Esophagus muscularis mucosa (tissue), 4 donors: Measurements from ENCODE around the gene MZT2B. TPM values are rescaled to one million over a fixed set of nuclear protein-coding genes. Genes with fewer than 3 reads are reported as not detected.
"Not testable (repeated sequence)": the region's sequence is repeated elsewhere in the genome, so short reads cannot be mapped to it uniquely, and the experiment has no call there.

Experiments used
- DNase-seq: peaks from one replicate; pipeline ENCODE4 v3.0.0-alpha.2; 2017; ENCODE audit errors: extremely low spot score
- H3K27ac ChIP-seq, 4 donors: fragments of 200-600 bp; sonication (generic); replicated peaks in 1 of 4; 1 replicate in 3 of 4; 2 replicates in 1 of 4; pipeline ENCODE4 v1.5.1; 2016 to 2019; ENCODE audit warnings: mild to moderate bottlenecking in 1 of 4
- H3K27me3 ChIP-seq, 4 donors: fragments of 200-600 bp; sonication (generic); one replicate each; pipeline versions ENCODE4 v1.5.1 to v1.6.0; 2016 to 2019
- H3K36me3 ChIP-seq, 4 donors: fragments of 200-600 bp; sonication (generic); one replicate each; pipeline ENCODE4 v1.5.1; 2016 to 2019
- H3K4me1 ChIP-seq, 4 donors: fragments of 200-600 bp; sonication (generic); one replicate each; pipeline ENCODE4 v1.5.1; 2016 to 2019
- H3K4me3 ChIP-seq, 4 donors: fragments of 200-600 bp; sonication (generic); 1 replicate in 2 of 4; 2 replicates in 2 of 4; pipeline ENCODE4 v1.5.1; 2016 to 2019; ENCODE audit warnings: mild to moderate bottlenecking in 4 of 4, moderate library complexity in 1 of 4
- H3K9me3 ChIP-seq, 4 donors: fragments of 200-600 bp; sonication (generic); 1 replicate in 3 of 4; 2 replicates in 1 of 4; pipeline ENCODE4 v1.5.1; 2016 to 2019
- CTCF ChIP-seq, 3 experiments: fragments of 200-600 bp in 2 of 3; fragments of 450-650 bp in 1 of 3; sonication (generic) in 2 of 3; IDR thresholded peaks; one replicate each; pipeline ENCODE4 v1.5.1; 2017 to 2019; ENCODE audit warnings: antibody characterized with exemption in 3 of 3, mild to moderate bottlenecking in 2 of 3, moderate library complexity in 1 of 3
- EP300 ChIP-seq: sonication (generic); formaldehyde crosslinking; IDR thresholded peaks from one replicate; pipeline ENCODE4 v1.6.1; 2017; ENCODE audit warnings: antibody characterized with exemption
- POLR2A ChIP-seq: fragments of 450-650 bp; IDR thresholded peaks from one replicate; pipeline ENCODE4 v1.6.1; 2017; ENCODE audit warnings: antibody characterized with exemption, moderate library complexity, mild to moderate bottlenecking, low read depth
- POLR2AphosphoS5 ChIP-seq, 2 donors: sonication (generic); formaldehyde crosslinking; IDR thresholded peaks; one replicate each; pipeline ENCODE4 v1.6.1; 2017; ENCODE audit warnings: antibody characterized with exemption in 2 of 2
- WGBS: methylation state at CpG from one replicate; pipeline ENCODE4 v1.1.5; 2018; 5-methylcytosine and 5-hydroxymethylcytosine counted together
- intact Hi-C: fragments of 100-400 bp; cut with DNase I; formaldehyde crosslinking; loops from one replicate; pipeline ENCODE4 v1.15.1; 2023
- total RNA-seq, 4 donors: library from RNA; depleted of rRNA; stranded (reverse); fragments of >200 nt; gene quantifications; one replicate each; pipeline versions ENCODE4 v1.1.0 to v1.2.1, GENCODE V29; 2016

MZT2B gene
- total RNA-seq, 4 donors from 2014 or later, result 145 to 282 (median 196) TPM

DNA sequence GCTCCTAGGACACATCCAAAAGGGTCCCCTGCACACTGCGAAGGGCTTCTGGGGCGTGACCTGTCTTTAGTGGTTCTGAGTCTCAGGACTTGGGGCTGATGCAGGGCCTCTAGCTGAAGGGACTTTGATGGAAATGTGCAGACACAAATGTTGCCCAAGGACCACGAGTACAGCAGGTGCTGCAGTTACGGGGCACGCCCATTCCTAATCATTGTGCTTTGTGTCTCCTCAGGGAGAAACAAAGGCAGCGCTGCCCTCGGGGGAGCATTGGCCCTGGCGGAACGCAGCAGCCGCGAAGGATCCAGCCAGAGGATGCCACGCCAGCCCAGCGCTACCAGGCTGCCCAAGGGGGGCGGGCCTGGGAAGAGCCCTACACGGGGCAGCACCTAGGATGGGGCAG lies 8.2 kb downstream of the MZT2B start:
- DNase-seq, result no peak
- H3K4me1 ChIP-seq, result no peaks in the 10 kb centered on the region
- no peak overlapping the region for H3K4me3 ChIP-seq
- TF ChIP-seq POLR2AphosphoS5 (IDR thresholded peaks at IDR 0.05) (no peak), CTCF (IDR thresholded peaks at IDR 0.05) (no peak), EP300 (no peak), POLR2A (no peak)
- intact Hi-C loops, result no loop called here
- peaks cover 0 to 32% (median 12%) of the 10 kb centered on the region in 4 donors for H3K36me3 ChIP-seq
- no peaks in the 10 kb centered on the region for H3K27me3 ChIP-seq
- H3K27ac ChIP-seq, result no peak overlapping the region
- WGBS, result 82% methylated on average over 12 of the region's 15 CpGs
- H3K9me3 ChIP-seq, result no peaks in the 10 kb centered on the region

- H3K9me3 ChIP-seq, DNase-seq, H3K27me3 ChIP-seq, intact Hi-C loops, H3K27ac ChIP-seq, H3K4me3 ChIP-seq, H3K4me1 ChIP-seq: not testable (repeated sequence)
- WGBS, result 92% methylated on average over 6 of the region's 6 CpGs
- peaks cover 0 to 32% (median 12%) of the 10 kb centered on the region in 4 donors for H3K36me3 ChIP-seq
Measured at GRCh38 chr2:130191319-130191718, 9.3 kb downstream of the MZT2B start.

- intact Hi-C loops, DNase-seq: not testable (repeated sequence)
Measured at GRCh38 chr2:130192451-130192850, 10.4 kb downstream of the MZT2B start.

GRCh38 chr2:130193824-130194223 lies 11.8 kb downstream of the MZT2B start:
- DNase-seq, intact Hi-C loops, H3K4me1 ChIP-seq, H3K27ac ChIP-seq, H3K9me3 ChIP-seq, H3K27me3 ChIP-seq, H3K4me3 ChIP-seq: not testable (repeated sequence)
- WGBS, result 86% methylated on average over 15 of the region's 22 CpGs
- peaks cover 0 to 20% (median 12%) of the 10 kb centered on the region in 4 donors for H3K36me3 ChIP-seq

More at GRCh38 chr2:130192451-130192850, 10.4 kb downstream of the MZT2B start:
- H3K4me3 ChIP-seq, H3K4me1 ChIP-seq, H3K27me3 ChIP-seq, H3K9me3 ChIP-seq, H3K27ac ChIP-seq: not testable (repeated sequence)
- 78% methylated on average over 3 of the region's 3 CpGs for WGBS
- peaks cover 0 to 29% (median 12%) of the 10 kb centered on the region in 4 donors for H3K36me3 ChIP-seq

DNA sequence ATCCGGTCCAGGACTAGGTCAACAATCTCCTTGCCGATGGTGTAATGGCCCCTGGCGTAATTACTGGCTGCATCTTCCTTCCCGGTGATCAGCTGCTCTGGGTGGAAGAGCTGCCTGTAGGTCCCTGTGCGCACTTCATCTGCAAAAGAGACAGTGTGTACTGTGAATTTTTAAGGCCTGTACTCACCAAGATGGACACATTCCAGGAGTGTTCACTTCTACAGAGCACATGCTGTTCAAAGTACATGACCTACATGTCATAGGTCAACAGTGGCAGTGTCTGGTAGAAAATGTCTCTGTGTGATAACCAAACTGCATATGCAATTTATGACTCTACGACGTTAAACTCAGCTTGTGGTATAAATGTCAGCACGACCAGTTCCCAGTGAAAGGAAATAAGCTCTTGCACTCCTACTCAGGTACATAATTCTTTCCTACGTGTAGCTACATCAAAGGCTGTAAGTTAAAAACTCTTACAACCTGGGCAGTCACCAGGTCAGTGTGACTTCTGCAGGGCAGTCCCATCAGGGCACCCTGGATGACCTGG lies 13.1 kb downstream of the MZT2B start:
- H3K4me3 ChIP-seq, H3K27me3 ChIP-seq, H3K9me3 ChIP-seq, DNase-seq, H3K4me1 ChIP-seq, intact Hi-C loops, H3K27ac ChIP-seq: not testable (repeated sequence)
- WGBS, result 85% methylated on average over 4 of the region's 9 CpGs
- H3K36me3 ChIP-seq, result peaks cover 0 to 16% (median 11%) of the 10 kb centered on the region in 4 donors

DNA sequence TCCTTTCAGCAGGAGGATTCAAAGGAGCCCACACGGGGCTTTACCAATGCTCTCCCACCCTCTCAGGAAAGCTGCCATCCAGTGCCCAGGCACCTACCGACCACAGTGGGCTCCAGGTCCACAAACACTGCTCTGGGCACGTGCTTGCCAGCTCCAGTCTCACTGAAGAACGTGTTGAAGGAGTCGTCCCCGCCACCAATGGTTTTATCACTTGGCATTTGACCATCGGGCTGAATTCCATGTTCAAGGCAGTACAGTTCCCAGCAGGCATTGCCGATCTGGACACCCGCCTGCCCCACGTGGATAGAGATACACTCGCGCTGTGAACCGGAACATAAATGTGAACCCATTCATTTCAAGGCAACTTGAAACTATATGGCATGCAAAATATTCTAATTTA lies 14.0 kb downstream of the MZT2B start:
- H3K4me1 ChIP-seq, H3K36me3 ChIP-seq, H3K27ac ChIP-seq, H3K9me3 ChIP-seq, H3K27me3 ChIP-seq, H3K4me3 ChIP-seq, intact Hi-C loops, DNase-seq: not testable (repeated sequence)
- 92% methylated on average over 7 of the region's 13 CpGs for WGBS

GRCh38 chr2:130198343-130198742 lies 16.3 kb downstream of the MZT2B start, which contains the start of gene TUBA3E:
TUBA3E (minus strand) TSS chr2:130198439; CDS start chr2:130198360, 79 bp downstream.
- Histone ChIP-seq H3K27me3 (no peaks in the 10 kb centered on the region), H3K4me3 (no peak within 1 kb of the TSS), H3K27ac (no peak within 1 kb of the TSS), H3K4me1 (no peaks in the 10 kb centered on the region), H3K9me3 (no peaks in the 10 kb centered on the region), H3K36me3 (no peaks in the 10 kb centered on the region)
- no peak for DNase-seq
- TF ChIP-seq POLR2AphosphoS5 (IDR thresholded peaks at IDR 0.05) (no peak), EP300 (no peak), POLR2A (no peak), CTCF (IDR thresholded peaks at IDR 0.05) (no peak)
- intact Hi-C loops, result no loop called here
- 100% methylated on average over 4 of the region's 26 CpGs for WGBS

DNA sequence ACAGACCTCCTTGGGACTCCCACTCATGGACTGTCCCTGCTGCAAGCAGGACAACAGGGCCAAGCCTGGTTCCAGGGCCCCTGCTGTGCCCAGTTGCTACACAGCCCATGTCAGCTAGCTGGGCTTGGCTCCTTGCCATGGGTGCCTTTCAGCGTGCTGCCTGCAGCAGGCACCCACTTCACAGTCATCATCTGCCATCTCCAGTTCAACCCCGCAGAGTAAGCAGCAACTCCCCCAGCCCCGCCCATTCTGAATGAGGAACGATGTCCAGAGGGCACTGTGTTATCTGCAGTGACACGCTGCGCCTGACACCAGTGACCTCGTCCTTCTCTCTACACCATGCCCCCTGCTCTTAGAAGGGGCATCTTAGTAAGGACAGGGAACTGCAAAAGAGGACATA lies 20.5 kb downstream of the MZT2B start:
- DNase-seq, H3K4me1 ChIP-seq, H3K36me3 ChIP-seq, intact Hi-C loops, H3K27ac ChIP-seq, H3K27me3 ChIP-seq, H3K4me3 ChIP-seq, H3K9me3 ChIP-seq: not testable (repeated sequence)
- 42% methylated on average over 4 of the region's 7 CpGs for WGBS

GRCh38 chr2:130203150-130203549 lies 21.1 kb downstream of the MZT2B start:
- H3K4me1 ChIP-seq, H3K27ac ChIP-seq, H3K4me3 ChIP-seq, DNase-seq, H3K9me3 ChIP-seq, intact Hi-C loops, H3K27me3 ChIP-seq, H3K36me3 ChIP-seq: not testable (repeated sequence)
- 100% methylated on average over 1 of the region's 3 CpGs for WGBS

DNA sequence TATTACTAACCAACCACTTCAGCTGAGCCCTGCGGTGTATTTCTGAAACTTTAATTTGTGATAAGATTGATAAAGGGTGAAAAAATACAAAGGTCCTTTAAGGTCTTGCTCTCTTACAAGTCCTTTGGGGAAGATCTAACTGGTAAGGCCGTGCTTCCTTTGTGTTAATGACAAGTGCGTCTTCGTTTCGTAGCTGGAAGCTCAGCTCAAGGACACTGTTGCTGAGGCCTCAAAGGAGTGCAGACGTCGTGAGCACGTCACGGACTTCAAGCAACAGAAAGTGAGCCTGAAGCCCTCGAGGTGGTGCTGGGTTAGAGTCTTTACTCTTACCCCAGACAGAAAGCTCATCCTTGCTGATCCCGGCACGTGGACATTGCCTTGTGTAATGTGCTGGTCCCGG lies 25.0 kb downstream of the MZT2B start:
- H3K36me3 ChIP-seq, H3K4me3 ChIP-seq, H3K27ac ChIP-seq, H3K9me3 ChIP-seq, H3K27me3 ChIP-seq, intact Hi-C loops, H3K4me1 ChIP-seq, DNase-seq: not testable (repeated sequence)
- whole genome bisulfite sequencing, result 88% methylated on average over 13 of the region's 13 CpGs

DNA sequence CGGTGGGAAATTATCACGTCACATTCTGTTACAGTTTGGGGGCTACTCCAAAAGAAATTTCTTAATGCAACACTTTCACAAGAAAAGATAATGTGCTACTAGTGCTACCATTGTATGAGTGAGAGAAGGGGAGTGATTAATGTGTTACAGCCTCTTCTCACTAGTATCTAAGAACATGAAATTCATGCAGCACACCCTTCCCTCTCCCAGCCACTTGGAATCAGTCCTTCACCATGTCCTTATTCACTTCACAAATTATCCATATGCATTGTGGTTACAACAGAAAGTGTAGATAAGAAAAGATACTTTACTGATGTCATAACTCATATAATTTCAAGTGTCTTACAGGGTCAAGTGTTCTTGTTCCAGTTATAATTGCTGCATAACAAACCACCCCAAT lies 37.1 kb downstream of the MZT2B start:
- intact Hi-C loops, DNase-seq, H3K36me3 ChIP-seq, H3K27ac ChIP-seq, H3K4me3 ChIP-seq, H3K4me1 ChIP-seq, H3K9me3 ChIP-seq: not testable (repeated sequence)
- H3K27me3 ChIP-seq, result peaks cover 0 to 24% (median under 1%) of the 10 kb centered on the region in 4 donors
- 92% methylated on average over 2 of the region's 2 CpGs for WGBS
